Activated naive CD4-positive, alpha-beta T cell treated with anti-CD3 and anti-CD28 coated beads, Interleukin-2, amount 10 ng/mL, durations not matched to agents 7 days and 5 days (primary cell): ENCODE results near the gene ARID1B.

Source experiments
- CTCF ChIA-PET: fragments of 350-600 bp; sonication (Branson Sonifier 250); formaldehyde crosslinking; loops from one replicate; lab custom pipeline; 2021; ENCODE audit warnings: antibody characterized with exemption; lab: Charles Lee
- DNase-seq: peaks from one replicate; pipeline ENCODE4 v3.0.0-alpha.2; 2020
- H3K27ac Mint-ChIP-seq: one replicate; pipeline ENCODE4 v1.8.0; 2021; ENCODE audit warnings: mild to moderate bottlenecking, moderate library complexity, mixed read lengths
- H3K27me3 Mint-ChIP-seq: one replicate; pipeline ENCODE4 v1.8.0; 2021; ENCODE audit warnings: mild to moderate bottlenecking, mixed read lengths
- H3K36me3 Mint-ChIP-seq: one replicate; pipeline ENCODE4 v1.8.0; 2021; ENCODE audit warnings: mixed read lengths
- H3K4me1 Mint-ChIP-seq: one replicate; pipeline ENCODE4 v1.8.0; 2021; ENCODE audit warnings: mixed read lengths
- H3K4me3 Mint-ChIP-seq: one replicate; pipeline ENCODE4 v1.8.0; 2021; ENCODE audit warnings: mild to moderate bottlenecking, moderate library complexity, mixed read lengths
- H3K9me3 Mint-ChIP-seq: one replicate; pipeline ENCODE4 v1.8.0; 2021; ENCODE audit warnings: mixed read lengths

The ARID1B gene

GRCh38 chr6:156762547-156762946, 14.6 kb upstream of the ARID1B start:
- CTCF ChIA-PET = no interaction called here
- Mint-ChIP-seq H3K4me3 (no peak overlapping the region), H3K4me1 (no peaks in the 10 kb centered on the region), H3K36me3 (no peaks in the 10 kb centered on the region), H3K9me3 (no peaks in the 10 kb centered on the region), H3K27ac (no peak overlapping the region), H3K27me3 (no peaks in the 10 kb centered on the region)
- DNase-seq = no peak

GRCh38 chr6:156765117-156765516, 12.1 kb upstream of the ARID1B start:
- H3K9me3 Mint-ChIP-seq = no peaks in the 10 kb centered on the region
- no peaks in the 10 kb centered on the region for H3K27me3 Mint-ChIP-seq
- CTCF ChIA-PET = no interaction called here
- H3K4me1 Mint-ChIP-seq = peaks cover 2% of the 10 kb centered on the region
- no peaks in the 10 kb centered on the region for H3K36me3 Mint-ChIP-seq
- no peak for DNase-seq
- no peak overlapping the region for H3K4me3 Mint-ChIP-seq
- H3K27ac Mint-ChIP-seq = no peak overlapping the region

GRCh38 chr6:156767603-156768467, 9.3 kb upstream of the ARID1B start:
- H3K27me3 Mint-ChIP-seq = peaks cover 5% of the 10 kb centered on the region
- no peak for DNase-seq
- no peaks in the 10 kb centered on the region for H3K9me3 Mint-ChIP-seq
- no peaks in the 10 kb centered on the region for H3K36me3 Mint-ChIP-seq
- H3K4me1 Mint-ChIP-seq = peaks cover 2% of the 10 kb centered on the region
- CTCF ChIA-PET = no interaction called here
- H3K27ac Mint-ChIP-seq = no peak overlapping the region
- no peak overlapping the region for H3K4me3 Mint-ChIP-seq

- CTCF ChIA-PET = interaction anchor here (1.2 kb wide), 1 partner anchor 39 kb away, joined by 5 read pairs; no protein-coding TSS in a partner anchor
These were observed 6.1 kb upstream of the ARID1B start for GRCh38 chr6:156771047-156771446.

GRCh38 chr6:156771761-156772160, 5.4 kb upstream of the ARID1B start:
- Mint-ChIP-seq H3K4me1 (peaks cover 24% of the 10 kb centered on the region), H3K4me3 (no peak overlapping the region), H3K27me3 (peaks cover 5% of the 10 kb centered on the region), H3K27ac (no peak overlapping the region), H3K9me3 (no peaks in the 10 kb centered on the region), H3K36me3 (peaks cover 5% of the 10 kb centered on the region)
- DNase-seq = no peak
- CTCF ChIA-PET = no interaction called here

More at GRCh38 chr6:156771047-156771446, 6.1 kb upstream of the ARID1B start:
- H3K9me3 Mint-ChIP-seq = no peaks in the 10 kb centered on the region
- DNase-seq = no peak
- no peak overlapping the region for H3K4me3 Mint-ChIP-seq
- H3K27me3 Mint-ChIP-seq = peaks cover 5% of the 10 kb centered on the region
- peaks cover 19% of the 10 kb centered on the region for H3K4me1 Mint-ChIP-seq
- H3K27ac Mint-ChIP-seq = no peak overlapping the region
- no peaks in the 10 kb centered on the region for H3K36me3 Mint-ChIP-seq

GRCh38 chr6:156773476-156773875, 3.7 kb upstream of the ARID1B start:
- CTCF ChIA-PET = no interaction called here
- peaks cover 23% of the 10 kb centered on the region for H3K4me1 Mint-ChIP-seq
- H3K36me3 Mint-ChIP-seq = peaks cover 7% of the 10 kb centered on the region
- H3K27ac Mint-ChIP-seq = no peak overlapping the region
- no peaks in the 10 kb centered on the region for H3K9me3 Mint-ChIP-seq
- H3K27me3 Mint-ChIP-seq = peaks cover 5% of the 10 kb centered on the region
- no peak for DNase-seq
- no peak overlapping the region for H3K4me3 Mint-ChIP-seq

GRCh38 chr6:156773935-156774852, 3.0 kb upstream of the ARID1B start:
- Mint-ChIP-seq H3K27me3 (peaks cover 5% of the 10 kb centered on the region), H3K9me3 (no peaks in the 10 kb centered on the region), H3K27ac (no peak overlapping the region), H3K36me3 (peaks cover 7% of the 10 kb centered on the region), H3K4me3 (no peak overlapping the region), H3K4me1 (peaks cover 23% of the 10 kb centered on the region)
- DNase-seq = no peak
- CTCF ChIA-PET = no interaction called here

- Mint-ChIP-seq H3K4me3 (no peak overlapping the region), H3K36me3 (peaks cover 7% of the 10 kb centered on the region), H3K27ac (no peak overlapping the region), H3K27me3 (peaks cover 5% of the 10 kb centered on the region), H3K4me1 (peaks cover 23% of the 10 kb centered on the region), H3K9me3 (no peaks in the 10 kb centered on the region)
- DNase-seq = no peak
- CTCF ChIA-PET = no interaction called here
These were observed 2.2 kb upstream of the ARID1B start for GRCh38 chr6:156774863-156775405.

- H3K4me3 Mint-ChIP-seq = no peak overlapping the region
- peaks cover 27% of the 10 kb centered on the region for H3K4me1 Mint-ChIP-seq
- H3K27ac Mint-ChIP-seq = no peak overlapping the region
- CTCF ChIA-PET = interaction anchor here (0.7 to 1.0 kb wide), 2 partner anchors 173 to 257 kb away, joined by 3 read pairs; no protein-coding TSS in a partner anchor
- H3K27me3 Mint-ChIP-seq = peaks cover 3% of the 10 kb centered on the region
- no peak for DNase-seq
- no peaks in the 10 kb centered on the region for H3K9me3 Mint-ChIP-seq
- peaks cover 7% of the 10 kb centered on the region for H3K36me3 Mint-ChIP-seq
These were observed 1.5 kb upstream of the ARID1B start for GRCh38 chr6:156775717-156776116.

- peak overlapping the region; percentile 93 for H3K4me3 Mint-ChIP-seq
- CTCF ChIA-PET = interaction anchor here (0.7 to 1.2 kb wide), 3 partner anchors 90 to 257 kb away, joined by 3 read pairs; no protein-coding TSS in a partner anchor
These were observed 723 bp upstream of the ARID1B start for GRCh38 chr6:156776470-156776839.

GRCh38 chr6:156777577-156778453, 637 bp downstream of the ARID1B start:
- Mint-ChIP-seq H3K4me1 (peaks cover 44% of the 10 kb centered on the region), H3K27me3 (no peaks in the 10 kb centered on the region), H3K9me3 (no peaks in the 10 kb centered on the region), H3K4me3 (peak overlapping the region; percentile 93), H3K36me3 (peaks cover 11% of the 10 kb centered on the region), H3K27ac (peak overlapping the region; percentile 99)
- CTCF ChIA-PET = interaction anchor here (0.9 to 1.2 kb wide), 2 partner anchors 88 to 91 kb away, joined by 3 read pairs; no protein-coding TSS in a partner anchor
- peak; percentile 71 for DNase-seq

More at GRCh38 chr6:156776470-156776839, 723 bp upstream of the ARID1B start:
- Mint-ChIP-seq H3K4me1 (peaks cover 33% of the 10 kb centered on the region), H3K36me3 (peaks cover 7% of the 10 kb centered on the region), H3K27ac (peak overlapping the region; percentile 98), H3K9me3 (no peaks in the 10 kb centered on the region), H3K27me3 (no peaks in the 10 kb centered on the region)
- DNase-seq = peak; percentile 34

- H3K27me3 Mint-ChIP-seq = no peaks in the 10 kb centered on the region
- peaks cover 52% of the 10 kb centered on the region for H3K4me1 Mint-ChIP-seq
- H3K27ac Mint-ChIP-seq = peak overlapping the region; percentile 91
- CTCF ChIA-PET = no interaction called here
- peak overlapping the region; percentile 76 for H3K4me3 Mint-ChIP-seq
- DNase-seq = peak; percentile 67
- no peaks in the 10 kb centered on the region for H3K9me3 Mint-ChIP-seq
- H3K36me3 Mint-ChIP-seq = peaks cover 13% of the 10 kb centered on the region
These were observed 1.5 kb downstream of the ARID1B start for GRCh38 chr6:156778454-156779205.
